ENCODE results near the gene GJA4.
"Not testable (repeated sequence)": the region's sequence is repeated elsewhere in the genome, so short reads cannot be mapped to it uniquely, and the experiment has no call there.

Gene GJA4

GRCh38 chr1:34816778-34817177 is 24.0 kb downstream of the GJA4 start:
- no peak overlapping the region for H3K4me3 ChIP-seq (ENCODE audit: low read depth, low read length, poor library complexity, severe bottlenecking)
- H2AFZ ChIP-seq (ENCODE audit: low read length) = no peak overlapping the region
- no peaks in the 10 kb centered on the region for H3K4me1 ChIP-seq (ENCODE audit: insufficient read depth, low read length, severe bottlenecking)
- no peaks in the 10 kb centered on the region for H3K9me2 ChIP-seq (ENCODE audit: low read depth, low read length)
- no peaks in the 10 kb centered on the region for H4K20me1 ChIP-seq (ENCODE audit: insufficient read depth, low read length)
- H3K27ac ChIP-seq (ENCODE audit: low read depth, low read length, poor library complexity, severe bottlenecking) = no peak overlapping the region
- H3K27me3 ChIP-seq (ENCODE audit: insufficient read depth, low read length) = no peaks in the 10 kb centered on the region
- no peaks in the 10 kb centered on the region for H3K9me3 ChIP-seq (ENCODE audit: low read length)
- H3K79me2 ChIP-seq (ENCODE audit: insufficient read depth, low read length) = no peaks in the 10 kb centered on the region
- no peak overlapping the region for H3K9ac ChIP-seq (ENCODE audit: low read length)
- H3K4me2 ChIP-seq (ENCODE audit: low read length) = no peak overlapping the region
- no peaks in the 10 kb centered on the region for H3K36me3 ChIP-seq (ENCODE audit: insufficient read depth, low read length)
- no peaks in the 10 kb centered on the region for H3F3A ChIP-seq (ENCODE audit: insufficient read depth, low read length)
- no peak for TF ChIP-seq EZH2 (IDR thresholded peaks at IDR 0.05; ENCODE audit: borderline replicate concordance, low read length)
- no peak for TF ChIP-seq CTCF (IDR thresholded peaks at IDR 0.05; ENCODE audit: low read length)

GRCh38 chr1:34818862-34819261 is 26.1 kb downstream of the GJA4 start:
- not testable (repeated sequence) for H3K4me2 ChIP-seq (ENCODE audit: low read length); H3K27ac ChIP-seq (ENCODE audit: low read depth, low read length, poor library complexity, severe bottlenecking); H3K9ac ChIP-seq (ENCODE audit: low read length); H4K20me1 ChIP-seq (ENCODE audit: insufficient read depth, low read length); H3K4me1 ChIP-seq (ENCODE audit: insufficient read depth, low read length, severe bottlenecking); H3K36me3 ChIP-seq (ENCODE audit: insufficient read depth, low read length); H3K9me2 ChIP-seq (ENCODE audit: low read depth, low read length); H3K9me3 ChIP-seq (ENCODE audit: low read length); H3K4me3 ChIP-seq (ENCODE audit: low read depth, low read length, poor library complexity, severe bottlenecking); H3F3A ChIP-seq (ENCODE audit: insufficient read depth, low read length); H2AFZ ChIP-seq (ENCODE audit: low read length); H3K79me2 ChIP-seq (ENCODE audit: insufficient read depth, low read length); H3K27me3 ChIP-seq (ENCODE audit: insufficient read depth, low read length)

- Histone ChIP-seq H4K20me1 (ENCODE audit: insufficient read depth, low read length) (no peaks in the 10 kb centered on the region), H3K9me3 (ENCODE audit: low read length) (no peaks in the 10 kb centered on the region), H3K4me1 (ENCODE audit: insufficient read depth, low read length, severe bottlenecking) (no peaks in the 10 kb centered on the region), H3K27me3 (ENCODE audit: insufficient read depth, low read length) (no peaks in the 10 kb centered on the region), H3K9me2 (ENCODE audit: low read depth, low read length) (no peaks in the 10 kb centered on the region), H3K4me3 (ENCODE audit: low read depth, low read length, poor library complexity, severe bottlenecking) (no peak overlapping the region), H2AFZ (ENCODE audit: low read length) (no peak overlapping the region), H3K4me2 (ENCODE audit: low read length) (no peak overlapping the region), H3K27ac (ENCODE audit: low read depth, low read length, poor library complexity, severe bottlenecking) (no peak overlapping the region), H3K9ac (ENCODE audit: low read length) (no peak overlapping the region), H3K79me2 (ENCODE audit: insufficient read depth, low read length) (no peaks in the 10 kb centered on the region), H3F3A (ENCODE audit: insufficient read depth, low read length) (no peaks in the 10 kb centered on the region), H3K36me3 (ENCODE audit: insufficient read depth, low read length) (no peaks in the 10 kb centered on the region)
- TF ChIP-seq EZH2 (IDR thresholded peaks at IDR 0.05; ENCODE audit: borderline replicate concordance, low read length) (no peak), CTCF (IDR thresholded peaks at IDR 0.05; ENCODE audit: low read length) (no peak)
Observed at GRCh38 chr1:34822202-34822601, 29.4 kb downstream of the GJA4 start.

- Histone ChIP-seq H3K4me3 (ENCODE audit: low read depth, low read length, poor library complexity, severe bottlenecking) (no peak overlapping the region), H3F3A (ENCODE audit: insufficient read depth, low read length) (no peaks in the 10 kb centered on the region), H2AFZ (ENCODE audit: low read length) (no peak overlapping the region), H3K9me3 (ENCODE audit: low read length) (no peaks in the 10 kb centered on the region), H3K4me1 (ENCODE audit: insufficient read depth, low read length, severe bottlenecking) (no peaks in the 10 kb centered on the region), H3K4me2 (ENCODE audit: low read length) (no peak overlapping the region), H3K36me3 (ENCODE audit: insufficient read depth, low read length) (no peaks in the 10 kb centered on the region), H3K27me3 (ENCODE audit: insufficient read depth, low read length) (no peaks in the 10 kb centered on the region), H3K9me2 (ENCODE audit: low read depth, low read length) (no peaks in the 10 kb centered on the region), H3K79me2 (ENCODE audit: insufficient read depth, low read length) (no peaks in the 10 kb centered on the region), H4K20me1 (ENCODE audit: insufficient read depth, low read length) (no peaks in the 10 kb centered on the region), H3K9ac (ENCODE audit: low read length) (no peak overlapping the region), H3K27ac (ENCODE audit: low read depth, low read length, poor library complexity, severe bottlenecking) (no peak overlapping the region)
- no peak for TF ChIP-seq CTCF (IDR thresholded peaks at IDR 0.05; ENCODE audit: low read length)
- TF ChIP-seq EZH2 (IDR thresholded peaks at IDR 0.05; ENCODE audit: borderline replicate concordance, low read length) = no peak
Observed at GRCh38 chr1:34824817-34825454, 32.1 kb downstream of the GJA4 start.
